Eye (tissue), 1 donor: ENCODE measurements around the gene MYO3B.
A peak's percentile ranks its signal among the peaks of the same experiment; 100 is the strongest.

ENCODE experiments used
- DNase-seq: peaks from one replicate; pipeline ENCODE4 v3.0.0-alpha.2; 2015

Gene MYO3B

DNA sequence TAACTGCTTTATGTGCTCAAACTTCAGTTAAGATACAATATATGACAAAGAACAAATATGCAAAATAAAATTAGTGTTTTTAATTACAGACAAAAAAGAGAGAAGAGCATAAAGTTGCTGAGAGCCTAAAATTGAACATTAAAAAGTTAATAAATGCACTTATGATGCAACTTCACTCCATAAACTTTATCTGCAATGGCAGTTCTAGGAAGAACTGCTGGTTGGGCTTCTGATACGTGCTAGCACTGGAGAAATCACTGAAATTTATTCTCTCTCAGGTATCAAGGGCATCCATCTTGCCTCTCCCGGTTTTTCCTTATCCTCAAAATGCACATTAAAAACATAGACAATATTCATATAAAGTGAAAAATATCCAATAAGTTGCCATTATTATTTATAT, 35.7 kb downstream of the MYO3B start:
- DNase-seq = no peak

DNA sequence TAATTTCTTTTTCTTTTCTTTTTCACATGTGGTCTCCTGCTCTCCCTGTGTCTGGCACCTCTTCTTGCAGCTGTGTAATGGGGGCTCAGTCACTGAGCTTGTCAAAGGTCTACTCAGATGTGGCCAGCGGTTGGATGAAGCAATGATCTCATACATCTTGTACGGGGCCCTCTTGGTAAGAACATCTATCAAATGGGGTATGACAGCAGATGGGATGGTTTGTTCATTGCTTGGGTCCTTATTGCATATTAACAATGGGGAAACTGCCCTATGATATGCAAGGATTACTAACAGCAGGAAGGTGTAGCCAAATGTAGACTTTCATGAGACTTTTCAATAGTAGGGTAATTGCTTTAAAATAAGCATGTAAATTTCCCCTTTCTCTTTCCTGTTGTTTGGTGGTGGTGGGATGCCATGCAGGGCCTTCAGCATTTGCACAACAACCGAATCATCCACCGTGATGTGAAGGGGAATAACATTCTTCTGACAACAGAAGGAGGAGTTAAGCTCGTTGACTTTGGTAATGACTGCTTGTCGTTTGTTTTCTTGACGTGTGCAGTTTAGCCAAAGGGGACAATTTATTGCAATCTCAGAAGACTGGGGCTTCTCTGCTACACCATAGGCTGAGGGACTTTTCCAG, 36.5 kb downstream of the MYO3B start:
- no peak for DNase-seq

GRCh38 chr2:170215021-170215420, 37.1 kb downstream of the MYO3B start:
- DNase-seq = no peak

GRCh38 chr2:170216428-170216827, 38.5 kb downstream of the MYO3B start:
- no peak for DNase-seq

GRCh38 chr2:170216981-170217380, 39.0 kb downstream of the MYO3B start:
- DNase-seq = no peak

DNA sequence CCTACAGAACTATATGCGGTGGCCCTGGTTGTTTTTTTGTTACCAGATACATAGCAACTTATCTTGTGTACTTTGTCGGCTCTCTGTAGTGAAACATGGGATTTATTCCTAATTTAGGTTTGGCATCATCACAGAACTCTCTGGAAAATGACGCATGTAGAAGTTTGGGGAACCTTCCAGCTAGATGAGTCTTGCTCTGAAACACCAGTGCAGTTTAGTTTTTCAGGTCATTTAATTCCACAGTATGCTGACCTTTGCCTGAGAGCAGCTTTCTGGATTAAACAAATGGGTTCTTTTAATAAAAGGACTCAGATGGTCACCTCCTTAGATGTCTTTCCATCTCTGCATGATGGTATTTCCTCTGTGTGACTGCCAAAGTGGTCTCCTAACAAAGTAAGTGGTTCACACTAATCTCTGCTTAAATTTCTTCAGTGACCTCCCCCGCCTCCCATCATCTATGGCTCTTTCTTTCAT, 39.9 kb downstream of the MYO3B start:
- DNase-seq = no peak

GRCh38 chr2:170218456-170218855, 40.5 kb downstream of the MYO3B start:
- DNase-seq = no peak

DNA sequence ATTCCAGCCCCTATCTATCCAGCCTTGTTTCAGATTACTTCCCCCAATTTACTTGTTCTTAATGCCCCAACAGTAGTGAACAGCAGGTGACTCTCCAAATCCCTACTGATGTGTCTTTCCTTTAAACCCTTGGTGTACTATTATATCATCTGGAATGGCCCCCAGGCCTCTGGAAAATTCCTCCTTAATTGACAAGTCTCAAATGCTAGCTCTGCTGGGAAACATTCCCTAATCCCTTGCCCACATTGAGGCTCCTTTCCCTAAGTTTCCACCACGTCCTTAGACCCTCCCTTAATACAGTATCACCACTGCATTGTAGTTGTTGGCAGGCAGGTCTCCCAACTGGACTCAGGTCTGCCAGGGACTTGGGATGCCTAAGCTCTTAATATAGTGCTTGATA, 41.0 kb downstream of the MYO3B start:
- no peak for DNase-seq

DNA sequence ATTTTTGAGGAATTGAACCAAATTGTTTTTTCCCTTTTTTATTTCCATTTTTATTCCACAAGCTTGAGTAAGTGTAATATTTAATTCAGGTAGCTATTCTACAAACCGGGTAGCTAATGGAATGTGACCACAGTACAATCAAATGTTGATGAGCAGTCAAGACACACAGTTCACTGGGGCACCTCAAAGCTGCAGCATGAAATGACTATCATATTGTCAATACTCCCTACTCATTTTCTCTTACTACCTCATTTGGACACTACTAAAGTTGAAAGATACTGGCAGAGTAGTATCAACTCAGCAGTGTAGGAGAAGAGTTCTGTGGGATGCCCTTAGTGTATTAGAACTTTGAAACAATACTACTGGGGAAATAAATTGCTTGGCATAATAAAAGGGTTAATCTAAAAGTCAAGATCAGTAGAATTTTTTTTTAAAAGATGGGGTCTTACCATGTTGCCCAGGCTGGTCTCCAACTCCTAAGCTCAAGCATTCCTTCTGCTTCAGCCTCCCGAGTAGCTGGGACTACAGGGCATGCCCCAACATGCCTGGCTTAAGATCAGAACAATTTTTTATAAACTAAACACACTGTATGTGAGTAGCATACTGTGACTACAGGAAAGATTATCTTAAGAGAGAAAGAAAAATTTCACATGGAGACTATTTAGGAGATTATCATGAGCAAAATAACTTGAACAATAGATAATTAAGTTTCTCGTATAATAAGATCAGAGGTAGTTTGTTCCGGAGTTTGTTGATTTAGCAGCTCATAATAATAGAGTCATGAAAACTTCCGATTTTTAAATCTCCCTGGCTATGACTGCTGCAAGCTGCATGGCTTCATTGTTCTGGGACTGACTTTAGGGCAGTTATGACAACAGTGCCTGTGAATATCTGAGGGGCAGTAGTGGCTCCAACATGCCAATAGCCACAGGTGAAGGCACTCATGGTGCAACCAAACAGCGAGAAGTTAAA, 43.7 kb downstream of the MYO3B start:
- no peak for DNase-seq

DNA sequence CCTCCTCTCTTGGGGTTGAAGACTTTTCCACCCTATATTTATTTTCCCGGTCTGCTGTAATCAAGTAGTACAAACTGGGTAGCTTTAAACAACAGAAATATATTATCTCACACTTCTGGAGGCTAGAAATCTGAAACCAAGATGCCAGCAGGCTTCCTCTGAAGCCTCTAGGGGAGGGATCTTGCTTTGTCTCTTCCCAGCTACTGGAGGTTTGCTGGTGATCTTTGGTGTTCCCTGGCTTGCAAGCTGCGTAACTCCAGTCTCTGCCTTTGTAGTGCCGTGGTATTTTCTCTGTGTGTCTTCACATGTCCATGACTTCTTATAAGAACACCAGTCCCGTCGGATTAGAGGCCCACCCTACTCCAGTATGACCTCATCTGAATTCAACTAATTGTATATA, 44.4 kb downstream of the MYO3B start:
- DNase-seq = no peak

- no peak for DNase-seq
Measured at GRCh38 chr2:170222842-170223241, 44.9 kb downstream of the MYO3B start.

DNA sequence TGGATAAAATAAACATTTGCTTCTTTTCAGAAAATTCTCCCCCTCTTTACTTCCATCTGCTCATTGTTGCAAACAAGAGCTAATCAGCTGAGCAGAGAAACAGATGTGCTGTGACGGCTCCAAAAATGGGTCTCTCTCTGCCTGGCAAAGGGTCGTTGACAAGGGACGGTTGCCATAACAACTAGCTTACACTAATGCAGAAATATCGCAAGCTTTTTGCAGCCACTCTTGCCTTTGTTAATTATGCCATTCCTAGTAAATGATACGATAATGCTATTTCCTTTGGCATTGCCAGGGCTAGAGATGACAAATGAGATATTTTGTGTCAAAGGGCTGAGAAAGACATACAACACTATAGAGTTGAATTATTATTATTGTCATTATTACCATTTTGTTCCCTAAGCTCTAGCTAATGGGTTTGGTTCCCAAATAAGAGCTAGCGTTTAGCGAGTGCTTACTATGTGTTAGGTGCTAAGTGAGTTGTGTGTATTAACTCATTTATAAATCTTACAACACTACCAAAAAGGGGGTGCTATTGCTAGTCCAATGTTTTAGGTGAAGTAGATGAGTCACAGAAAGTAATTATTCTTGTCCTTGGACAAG, 46.8 kb downstream of the MYO3B start:
- peak; percentile 89 for DNase-seq

- DNase-seq = no peak
Measured at GRCh38 chr2:170226216-170226615, 48.3 kb downstream of the MYO3B start.

- DNase-seq = no peak
Measured at GRCh38 chr2:170227507-170227947, 49.6 kb downstream of the MYO3B start.

DNA sequence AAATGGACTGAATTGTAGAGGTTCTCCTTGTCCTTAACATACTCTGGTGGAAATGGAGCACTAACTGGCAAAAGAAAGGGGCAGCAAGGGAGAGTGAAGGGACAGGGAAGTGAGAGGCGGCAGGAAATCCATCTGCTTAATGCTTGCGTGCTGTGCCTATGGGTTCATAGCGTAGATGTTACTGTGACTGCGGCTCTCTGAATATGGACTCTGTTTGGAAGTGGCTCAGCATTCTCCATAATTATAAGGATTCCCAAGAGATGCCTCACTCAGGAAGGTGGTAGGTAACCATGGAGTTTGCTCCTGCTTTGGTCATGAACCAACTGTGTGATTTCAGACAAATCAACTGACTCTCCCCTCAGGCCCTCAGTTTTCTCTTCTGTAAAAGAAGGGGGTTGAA, 50.0 kb downstream of the MYO3B start:
- DNase-seq = no peak

- no peak for DNase-seq
Measured at GRCh38 chr2:170228429-170228828, 50.5 kb downstream of the MYO3B start.

- DNase-seq = no peak
Measured at GRCh38 chr2:170229125-170229524, 51.2 kb downstream of the MYO3B start.

DNA sequence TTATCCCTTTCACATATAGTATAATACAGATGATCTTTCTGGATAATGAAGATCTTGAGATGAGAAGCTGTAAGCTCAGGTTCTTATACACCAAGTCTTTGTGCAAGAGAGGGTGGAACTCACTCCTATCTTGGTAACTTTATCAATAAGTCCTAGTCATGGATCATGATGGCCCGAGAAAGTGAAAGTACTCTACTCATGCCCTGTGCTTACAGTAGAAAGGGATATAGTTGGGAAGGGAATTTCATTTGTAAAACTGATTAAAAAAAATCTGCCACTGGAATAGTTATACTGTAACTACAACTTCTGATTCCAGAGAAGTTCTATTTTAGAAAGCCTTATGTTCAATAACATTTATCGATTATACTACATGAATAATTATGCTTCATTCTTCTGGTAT, 51.8 kb downstream of the MYO3B start:
- DNase-seq = no peak

DNA sequence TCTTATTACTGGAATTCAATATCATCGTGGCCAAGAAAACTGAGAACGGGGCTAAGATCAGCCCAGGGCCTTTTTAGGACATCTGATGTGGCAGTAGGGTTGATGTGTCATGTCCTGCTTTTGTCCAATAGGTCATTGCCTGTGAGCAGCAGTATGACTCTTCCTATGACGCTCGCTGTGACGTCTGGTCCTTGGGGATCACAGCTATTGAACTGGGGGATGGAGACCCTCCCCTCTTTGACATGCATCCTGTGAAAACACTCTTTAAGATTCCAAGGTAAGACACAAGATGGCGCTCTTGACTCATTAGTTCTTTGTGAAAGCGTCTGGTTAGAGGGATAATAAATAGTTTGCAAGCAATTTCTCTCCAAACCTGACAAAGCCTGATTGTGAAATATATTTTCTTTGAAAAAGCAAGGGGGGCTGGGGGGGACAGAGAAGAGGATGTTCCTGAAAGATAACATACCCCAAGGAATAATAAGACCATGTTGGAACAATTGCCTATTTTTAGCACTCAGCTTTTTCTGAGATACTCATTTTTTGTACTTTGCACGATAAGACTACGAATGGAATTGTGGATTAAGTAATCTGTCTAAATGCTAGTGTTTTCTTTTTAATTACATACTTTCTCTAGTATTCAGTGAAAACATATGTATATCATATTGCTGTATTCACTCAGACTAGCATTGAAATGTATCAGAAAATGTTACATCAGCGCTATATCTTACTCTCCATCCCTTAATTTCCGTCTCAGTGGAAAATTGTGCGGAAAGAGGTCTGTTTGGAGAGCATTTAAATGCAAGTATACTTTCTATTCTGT, 58.1 kb downstream of the MYO3B start:
- peak; percentile 96 for DNase-seq

DNA sequence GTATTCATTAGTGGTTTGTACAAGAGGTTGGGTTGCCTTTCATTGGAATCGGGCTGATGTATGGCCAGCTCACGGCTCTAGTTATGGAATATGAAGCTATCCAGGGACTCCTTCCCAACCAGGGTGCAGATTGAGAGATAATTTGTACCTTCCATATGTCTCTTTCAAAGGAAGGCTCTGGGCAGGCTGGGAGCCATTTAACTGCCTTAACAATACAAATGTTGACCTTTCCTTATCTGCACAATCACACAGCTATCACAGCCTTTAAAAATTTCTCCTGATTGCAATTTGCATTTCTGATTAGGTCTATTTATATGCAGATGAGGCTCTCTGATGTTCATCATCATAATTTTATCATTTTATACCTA, 58.7 kb downstream of the MYO3B start:
- DNase-seq = no peak

- DNase-seq = peak; percentile 88
Measured at GRCh38 chr2:170237572-170238120, 59.7 kb downstream of the MYO3B start.

DNA sequence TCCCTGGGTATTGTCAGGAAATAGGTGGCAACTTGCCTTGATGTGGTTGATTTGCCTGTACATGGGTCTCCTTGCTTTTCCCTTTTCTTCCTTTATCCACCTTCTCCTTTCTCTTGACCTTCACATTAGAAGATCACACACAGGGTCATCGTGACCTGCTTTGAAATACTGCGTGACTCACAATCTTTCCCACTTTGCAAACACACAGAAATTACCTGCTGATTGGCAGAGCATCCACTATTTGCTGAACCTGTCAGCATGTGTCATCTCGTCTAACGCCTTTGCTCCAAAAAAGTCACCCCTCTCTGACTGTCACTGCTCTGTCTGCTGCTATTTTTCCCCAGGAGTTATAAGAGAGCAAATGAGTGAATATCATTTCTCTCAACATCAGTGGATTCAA, 60.8 kb downstream of the MYO3B start:
- no peak for DNase-seq

GRCh38 chr2:170240629-170241028, 62.7 kb downstream of the MYO3B start:
- no peak for DNase-seq
